SU-DHL-6 (cell line): ENCODE data around the gene FGFRL1.

Source experiments
- CTCF ChIP-seq: fragments of 200-600 bp; sonication (generic); IDR thresholded peaks from one replicate; pipeline ENCODE4 v1.5.1; 2017; ENCODE audit warnings: antibody characterized with exemption, mild to moderate bottlenecking, low read length, moderate library complexity; ENCODE audit not compliant: insufficient read depth, poor library complexity, severe bottlenecking
- EZH2phosphoT487 ChIP-seq: fragments of 200-600 bp; sonication (generic), shearing (Covaris generic); conservative IDR thresholded peaks from 2 replicates; pipeline ENCODE4 v1.6.1; 2018; ENCODE audit warnings: mild to moderate bottlenecking, antibody characterized with exemption, low read length, moderate library complexity, mixed read lengths

GRCh38 chr4:973431-974397, 37.7 kb upstream of the FGFRL1 start, which contains the start of gene DGKQ:
- TF ChIP-seq CTCF (no peak), EZH2phosphoT487 (no peak)
